ENCODE results near the gene RPS4Y1.

Gene RPS4Y1

GRCh38 chrY:2849368-2849767 is 8.0 kb downstream of the RPS4Y1 start:
- Mint-ChIP-seq H3K27me3 (ENCODE audit: low read depth, poor library complexity) (no peaks in the 10 kb centered on the region), H3K4me3 (no peak overlapping the region), H3K36me3 (ENCODE audit: low read depth) (no peaks in the 10 kb centered on the region), H3K4me1 (no peaks in the 10 kb centered on the region), H3K27ac (no peak overlapping the region), H3K9me3 (no peaks in the 10 kb centered on the region)
- TF ChIP-seq CTCF (IDR thresholded peaks at IDR 0.05): no peak
- DNase-seq: no peak

- no peaks in the 10 kb centered on the region for H3K9me3 Mint-ChIP-seq
- H3K4me1 Mint-ChIP-seq: no peaks in the 10 kb centered on the region
- DNase-seq: no peak
- no peak for TF ChIP-seq CTCF (IDR thresholded peaks at IDR 0.05)
- H3K4me3 Mint-ChIP-seq: no peak overlapping the region
- no peak overlapping the region for H3K27ac Mint-ChIP-seq
- H3K36me3 Mint-ChIP-seq (ENCODE audit: low read depth): no peaks in the 10 kb centered on the region
- H3K27me3 Mint-ChIP-seq (ENCODE audit: low read depth, poor library complexity): no peaks in the 10 kb centered on the region
Measured at GRCh38 chrY:2854145-2854774, 12.9 kb downstream of the RPS4Y1 start.

GRCh38 chrY:2857068-2857467 is 15.7 kb downstream of the RPS4Y1 start:
- DNase-seq: no peak
- no peak for TF ChIP-seq CTCF (IDR thresholded peaks at IDR 0.05)
- Mint-ChIP-seq H3K4me3 (no peak overlapping the region), H3K36me3 (ENCODE audit: low read depth) (no peaks in the 10 kb centered on the region), H3K27ac (no peak overlapping the region), H3K9me3 (no peaks in the 10 kb centered on the region), H3K4me1 (no peaks in the 10 kb centered on the region), H3K27me3 (ENCODE audit: low read depth, poor library complexity) (no peaks in the 10 kb centered on the region)

GRCh38 chrY:2857686-2858085 is 16.3 kb downstream of the RPS4Y1 start:
- DNase-seq: no peak
- no peak for TF ChIP-seq CTCF (IDR thresholded peaks at IDR 0.05)

GRCh38 chrY:2859782-2860181 is 18.4 kb downstream of the RPS4Y1 start:
- H3K27me3 Mint-ChIP-seq (ENCODE audit: low read depth, poor library complexity): no peaks in the 10 kb centered on the region
- H3K4me3 Mint-ChIP-seq: no peak overlapping the region
- H3K4me1 Mint-ChIP-seq: no peaks in the 10 kb centered on the region
- H3K36me3 Mint-ChIP-seq (ENCODE audit: low read depth): no peaks in the 10 kb centered on the region
- TF ChIP-seq CTCF (IDR thresholded peaks at IDR 0.05): no peak
- H3K27ac Mint-ChIP-seq: no peak overlapping the region
- no peaks in the 10 kb centered on the region for H3K9me3 Mint-ChIP-seq
- DNase-seq: no peak

More at GRCh38 chrY:2857686-2858085, 16.3 kb downstream of the RPS4Y1 start:
- Mint-ChIP-seq H3K4me3 (no peak overlapping the region), H3K4me1 (no peaks in the 10 kb centered on the region), H3K9me3 (no peaks in the 10 kb centered on the region), H3K36me3 (ENCODE audit: low read depth) (no peaks in the 10 kb centered on the region), H3K27me3 (ENCODE audit: low read depth, poor library complexity) (no peaks in the 10 kb centered on the region), H3K27ac (no peak overlapping the region)

GRCh38 chrY:2860511-2860910 is 19.1 kb downstream of the RPS4Y1 start:
- H3K9me3 Mint-ChIP-seq: no peaks in the 10 kb centered on the region
- H3K4me1 Mint-ChIP-seq: no peaks in the 10 kb centered on the region

More at GRCh38 chrY:2860511-2860910, 19.1 kb downstream of the RPS4Y1 start:
- H3K36me3 Mint-ChIP-seq (ENCODE audit: low read depth): no peaks in the 10 kb centered on the region
- H3K27ac Mint-ChIP-seq: no peak overlapping the region
- no peak for DNase-seq
- H3K27me3 Mint-ChIP-seq (ENCODE audit: low read depth, poor library complexity): no peaks in the 10 kb centered on the region
- no peak overlapping the region for H3K4me3 Mint-ChIP-seq
- TF ChIP-seq CTCF (IDR thresholded peaks at IDR 0.05): no peak
